Keratinocyte (primary cell): ENCODE data around the gene SH3D19.

ENCODE experiments used
- EZH2 ChIP-seq: IDR thresholded peaks from one replicate; pipeline ENCODE4 v1.6.1; 2012; ENCODE audit warnings: inconsistent platforms, mild to moderate bottlenecking, low read length, moderate library complexity
- TF ChIP-seq, protein P1 (sequence below), 3 experiments: IDR thresholded peaks in 1 of 3; conservative IDR thresholded peaks in 1 of 3; optimal IDR thresholded peaks in 1 of 3; 2 replicates in 2 of 3; 3 replicates in 1 of 3; pipeline versions ENCODE3 to v1.5.1; 2011; ENCODE audit warnings: low read length in 3 of 3, mild to moderate bottlenecking in 3 of 3, moderate library complexity in 2 of 3, control low read depth in 1 of 3, inconsistent platforms in 1 of 3; ENCODE audit not compliant: insufficient read depth in 2 of 3; ENCODE audit errors: extremely low read depth in 1 of 3

- TF ChIP-seq, protein P1, sequence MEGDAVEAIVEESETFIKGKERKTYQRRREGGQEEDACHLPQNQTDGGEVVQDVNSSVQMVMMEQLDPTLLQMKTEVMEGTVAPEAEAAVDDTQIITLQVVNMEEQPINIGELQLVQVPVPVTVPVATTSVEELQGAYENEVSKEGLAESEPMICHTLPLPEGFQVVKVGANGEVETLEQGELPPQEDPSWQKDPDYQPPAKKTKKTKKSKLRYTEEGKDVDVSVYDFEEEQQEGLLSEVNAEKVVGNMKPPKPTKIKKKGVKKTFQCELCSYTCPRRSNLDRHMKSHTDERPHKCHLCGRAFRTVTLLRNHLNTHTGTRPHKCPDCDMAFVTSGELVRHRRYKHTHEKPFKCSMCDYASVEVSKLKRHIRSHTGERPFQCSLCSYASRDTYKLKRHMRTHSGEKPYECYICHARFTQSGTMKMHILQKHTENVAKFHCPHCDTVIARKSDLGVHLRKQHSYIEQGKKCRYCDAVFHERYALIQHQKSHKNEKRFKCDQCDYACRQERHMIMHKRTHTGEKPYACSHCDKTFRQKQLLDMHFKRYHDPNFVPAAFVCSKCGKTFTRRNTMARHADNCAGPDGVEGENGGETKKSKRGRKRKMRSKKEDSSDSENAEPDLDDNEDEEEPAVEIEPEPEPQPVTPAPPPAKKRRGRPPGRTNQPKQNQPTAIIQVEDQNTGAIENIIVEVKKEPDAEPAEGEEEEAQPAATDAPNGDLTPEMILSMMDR (optimal IDR thresholded peaks at IDR 0.05 in 1 of 3, IDR thresholded peaks at IDR 0.05 in 1 of 3, conservative IDR thresholded peaks at IDR 0.05 in 1 of 3; ENCODE audit: extremely low read depth in 1 of 3, insufficient read depth in 2 of 3, low read length in 3 of 3): no peak
- no peak for TF ChIP-seq EZH2
These were observed 151.5 kb downstream of the SH3D19 start for GRCh38 chr4:151173871-151174270.
